HCT116 (cell line): ENCODE results near the gene ARHGEF25. TPM values are rescaled to one million over a fixed set of nuclear protein-coding genes. Genes with fewer than 3 reads are reported as not detected.
A peak's percentile ranks its signal among the peaks of the same experiment; 100 is the strongest.

Source experiments
- ATAC-seq: fragments of 200-7000 bp; cut with Tn5 transposase; 2 replicates; pipeline ENCODE4 v1.9.1; 2020; ENCODE audit warnings: mild to moderate bottlenecking, moderate library complexity
- BruUV-seq: library from RNA; stranded (reverse); fragments of 400-500 nt; replicated peaks from 2 replicates; lab custom pipeline; 2021; lab: Mats Ljungman, UMichigan
- CTCF ChIA-PET: fragments of 300-600 bp; sonication (Branson Sonifier 250); formaldehyde crosslinking; loops from one replicate; lab custom pipeline; 2021; ENCODE audit warnings: antibody characterized with exemption; lab: Charles Lee
- POLR2A ChIA-PET: fragments of 300-600, 350-600 bp; sonication (Branson Sonifier 250); formaldehyde crosslinking; loops from one replicate; lab custom pipeline; 2021; ENCODE audit warnings: antibody characterized with exemption; lab: Charles Lee
- RAD21 ChIA-PET, 2 experiments: fragments of 300-600 bp; sonication (Branson Sonifier 250); formaldehyde crosslinking; loops; one replicate each; lab custom pipeline; 2023; ENCODE audit warnings: low total read pairs in 2 of 2; ENCODE audit not compliant: uncharacterized antibody in 2 of 2, unreplicated experiment in 2 of 2, low non-redundant PET in 1 of 2; lab: Charles Lee
- DNase-seq: peaks from one replicate; pipeline ENCODE4 v3.0.0-alpha.2; 2010; ENCODE audit warnings: low read depth, low spot score
- H2AFZ ChIP-seq: fragments of 200-600 bp; shearing (Covaris generic), sonication (generic); 2 replicates; pipeline ENCODE4 v1.6.1; 2017; ENCODE audit warnings: low read depth, mixed run types, mixed read lengths, antibody characterized with exemption, low read length; ENCODE audit not compliant: poor library complexity, severe bottlenecking
- H3K27ac ChIP-seq: 2 replicates; pipeline ENCODE4 v1.5.1; 2012; ENCODE audit warnings: low read depth, low read length
- H3K27me3 ChIP-seq: fragments of 200-600 bp; sonication (generic); 2 replicates; pipeline ENCODE4 v1.6.1; 2016; ENCODE audit warnings: mixed run types, low read length, mixed read lengths; ENCODE audit not compliant: insufficient read depth
- H3K36me3 ChIP-seq, 2 experiments: fragments of 200-500 bp in 1 of 2; fragments of 200-600 bp in 1 of 2; sonication (Bioruptor generic) in 1 of 2; sonication (generic) in 1 of 2; 2 replicates each; pipeline versions ENCODE4 v1.5.1 to v1.6.1; 2014 to 2016; ENCODE audit warnings: low read length in 2 of 2, inconsistent platforms in 1 of 2, mixed read lengths in 1 of 2, mixed run types in 1 of 2; ENCODE audit not compliant: insufficient read depth in 2 of 2, control insufficient read depth in 1 of 2
- H3K4me1 ChIP-seq, 2 experiments: fragments of 200-600 bp in 1 of 2; sonication (generic) in 1 of 2; 2 replicates each; pipeline versions ENCODE4 v1.5.1 to v1.6.1; 2012 to 2017; ENCODE audit warnings: low read length in 2 of 2, inconsistent platforms in 1 of 2, mild to moderate bottlenecking in 1 of 2, mixed read lengths in 1 of 2, mixed run types in 1 of 2, moderate library complexity in 1 of 2; ENCODE audit not compliant: insufficient read depth in 2 of 2, control insufficient read depth in 1 of 2
- H3K4me2 ChIP-seq: fragments of 200-600 bp; sonication (generic); 2 replicates; pipeline ENCODE4 v1.6.1; 2017; ENCODE audit warnings: mixed run types, low read length, mixed read lengths
- H3K4me3 ChIP-seq, 2 experiments: fragments of 200-600 bp in 1 of 2; sonication (generic) in 1 of 2; replicated peaks in 1 of 2; 2 replicates each; pipeline ENCODE4 v1.5.1; 2011 to 2016; ENCODE audit warnings: low read length in 2 of 2, control low read depth in 1 of 2, low read depth in 1 of 2, mild to moderate bottlenecking in 1 of 2, mixed read lengths in 1 of 2, mixed run types in 1 of 2
- H3K79me2 ChIP-seq: fragments of 200-600 bp; sonication (generic); 2 replicates; pipeline ENCODE4 v1.6.1; 2017; ENCODE audit warnings: mild to moderate bottlenecking, mixed run types, low read length, moderate library complexity, mixed read lengths; ENCODE audit not compliant: insufficient read depth
- H3K9ac ChIP-seq: fragments of 200-600 bp; sonication (generic); 2 replicates; pipeline ENCODE4 v1.6.1; 2016; ENCODE audit warnings: low read length, mixed read lengths
- H3K9me2 ChIP-seq: fragments of 200-600 bp; sonication (generic), shearing (Covaris generic); 2 replicates; pipeline ENCODE4 v1.6.1; 2017; ENCODE audit warnings: mixed run types, mild to moderate bottlenecking, moderate library complexity; ENCODE audit not compliant: insufficient read depth
- H3K9me3 ChIP-seq, 2 experiments: fragments of 200-500 bp in 1 of 2; fragments of 200-600 bp in 1 of 2; sonication (Bioruptor generic) in 1 of 2; sonication (generic) in 1 of 2; 2 replicates each; pipeline ENCODE4 v1.6.1; 2014 to 2017; ENCODE audit warnings: low read length in 2 of 2, mixed read lengths in 2 of 2, inconsistent platforms in 1 of 2, low read depth in 1 of 2, mild to moderate bottlenecking in 1 of 2, mixed run types in 1 of 2, moderate library complexity in 1 of 2; ENCODE audit not compliant: control insufficient read depth in 1 of 2, insufficient read depth in 1 of 2
- H4K20me1 ChIP-seq: fragments of 200-600 bp; sonication (generic), shearing (Covaris generic); 2 replicates; pipeline ENCODE4 v1.6.1; 2017; ENCODE audit warnings: mixed run types, mild to moderate bottlenecking, moderate library complexity; ENCODE audit not compliant: insufficient read depth
- CBX3 ChIP-seq: IDR thresholded peaks from 2 replicates; pipeline ENCODE4 v1.6.1; 2012; ENCODE audit warnings: low read depth
- CEBPB ChIP-seq: IDR thresholded peaks from 2 replicates; pipeline ENCODE4 v1.6.1; 2012; ENCODE audit warnings: low read depth
- EGR1 ChIP-seq: IDR thresholded peaks from 2 replicates; pipeline ENCODE4 v1.6.1; 2012; ENCODE audit warnings: low read depth
- ELF1 ChIP-seq: IDR thresholded peaks from 2 replicates; pipeline ENCODE4 v1.6.1; 2012; ENCODE audit warnings: low read depth, borderline replicate concordance
- EZH2phosphoT487 ChIP-seq: fragments of 200-600 bp; IDR thresholded peaks from 2 replicates; pipeline ENCODE4 v1.6.1; 2018; ENCODE audit warnings: antibody characterized with exemption, borderline replicate concordance
- FOSL1 ChIP-seq: IDR thresholded peaks from 2 replicates; pipeline ENCODE4 v1.6.1; 2012; ENCODE audit warnings: low read depth
- JUND ChIP-seq: IDR thresholded peaks from 2 replicates; pipeline ENCODE4 v1.6.1; 2012
- MAX ChIP-seq: IDR thresholded peaks from 2 replicates; pipeline ENCODE4 v1.6.1; 2012
- POLR2AphosphoS5 ChIP-seq: IDR thresholded peaks from 2 replicates; pipeline ENCODE4 v1.6.1; 2011; ENCODE audit warnings: mild to moderate bottlenecking, low read depth, low read length, moderate library complexity
- RAD21 ChIP-seq: IDR thresholded peaks from 2 replicates; pipeline ENCODE4 v1.6.1; 2012; ENCODE audit warnings: low read depth, mild to moderate bottlenecking
- SIN3A ChIP-seq: IDR thresholded peaks from 2 replicates; pipeline ENCODE4 v1.6.1; 2012; ENCODE audit warnings: low read depth
- SP1 ChIP-seq: IDR thresholded peaks from 2 replicates; pipeline ENCODE4 v1.6.1; 2012; ENCODE audit warnings: low read depth
- SRF ChIP-seq: IDR thresholded peaks from 2 replicates; pipeline ENCODE4 v1.6.1; 2012; ENCODE audit warnings: low read depth
- TCF7L2 ChIP-seq: IDR thresholded peaks from 2 replicates; pipeline ENCODE4 v1.7.0; 2011; ENCODE audit warnings: borderline replicate concordance, inconsistent platforms; ENCODE audit not compliant: insufficient read depth, insufficient read length; ENCODE audit errors: extremely low read depth
- YY1 ChIP-seq: IDR thresholded peaks from 2 replicates; pipeline ENCODE4 v1.6.1; 2011; ENCODE audit warnings: low read length, low read depth, moderate library complexity, mild to moderate bottlenecking; ENCODE audit not compliant: insufficient replicate concordance; ENCODE audit errors: extremely low read depth
- ZFX ChIP-seq: fragments of 450-650 bp; IDR thresholded peaks from 2 replicates; pipeline ENCODE4 v1.6.1; 2017
- ZNF274 ChIP-seq: fragments of 200-500 bp; sonication (Bioruptor generic); IDR thresholded peaks from 2 replicates; pipeline ENCODE4 v1.6.1; 2014; ENCODE audit warnings: mild to moderate bottlenecking, low read depth, low read length, inconsistent platforms
- intact Hi-C: fragments of 100-400 bp; cut with micrococcal nuclease; formaldehyde crosslinking; loops from 2 replicates; pipeline ENCODE4 v1.10.0; 2022
- total RNA-seq: library from RNA; stranded (reverse); gene quantifications from one replicate; pipeline ENCODE4 v1.2.1, GENCODE V29; 2021; ENCODE audit not compliant: unreplicated experiment
- TF ChIP-seq, protein P1 (sequence below): IDR thresholded peaks from 2 replicates; pipeline ENCODE4 v1.6.1; 2011; ENCODE audit warnings: mild to moderate bottlenecking, low read length, moderate library complexity; ENCODE audit not compliant: insufficient replicate concordance; ENCODE audit errors: extremely low read depth
- TF ChIP-seq, protein P2 (sequence below), 3 experiments: fragments of 200-600 bp in 1 of 3; sonication (generic) in 1 of 3; IDR thresholded peaks in 2 of 3; conservative IDR thresholded peaks in 1 of 3; 2 replicates each; pipeline ENCODE4 v1.5.1; 2012 to 2017; ENCODE audit warnings: low read depth in 2 of 3, low read length in 2 of 3, antibody characterized with exemption in 1 of 3, borderline replicate concordance in 1 of 3, control low read depth in 1 of 3, mild to moderate bottlenecking in 1 of 3, mixed read lengths in 1 of 3, mixed run types in 1 of 3, moderate library complexity in 1 of 3; ENCODE audit not compliant: insufficient read depth in 1 of 3
- TF ChIP-seq, protein P3 (sequence below): IDR thresholded peaks from 2 replicates; pipeline ENCODE4 v1.6.1; 2012

The ARHGEF25 gene
- total RNA-seq, 1 experiment from 2014 or later, result 3.6 TPM

DNA sequence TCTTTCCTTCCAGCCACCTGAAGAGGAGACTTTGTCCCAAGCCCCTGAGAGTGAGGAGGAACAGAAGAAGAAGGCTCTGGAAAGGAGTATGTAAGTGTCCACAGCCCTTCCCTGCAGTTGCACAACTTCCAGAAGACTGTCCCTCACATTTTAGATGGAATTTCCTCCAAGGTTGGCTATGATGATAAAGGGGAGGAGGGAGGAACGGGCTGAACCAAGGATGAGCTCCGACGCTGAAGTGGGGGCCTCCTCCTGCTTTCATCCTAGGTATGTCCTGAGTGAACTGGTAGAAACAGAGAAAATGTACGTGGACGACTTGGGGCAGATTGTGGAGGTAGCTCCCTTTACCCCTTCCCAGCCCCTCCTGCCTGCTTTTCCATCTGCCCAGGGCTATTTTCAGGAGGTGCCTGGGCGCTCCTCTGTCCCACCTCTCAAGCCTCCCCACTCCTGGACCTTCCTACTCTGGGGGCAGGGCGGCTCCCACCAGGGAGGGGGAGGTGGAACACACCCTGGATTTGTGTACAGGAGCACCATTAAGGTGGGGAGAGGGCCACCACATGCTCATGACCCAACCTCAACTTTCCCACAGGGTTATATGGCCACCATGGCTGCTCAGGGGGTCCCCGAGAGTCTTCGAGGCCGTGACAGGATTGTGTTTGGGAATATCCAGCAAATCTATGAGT lies 2.3 kb downstream of the ARHGEF25 start:
- RAD21 ChIA-PET, result no interaction called here

More for the DNA sequence above, 2.3 kb downstream of the ARHGEF25 start:
- POLR2A ChIA-PET, result no interaction called here
- Histone ChIP-seq H3K9me2 (no peaks in the 10 kb centered on the region), H3K9ac (no peak overlapping the region), H3K79me2 (no peaks in the 10 kb centered on the region), H2AFZ (no peak overlapping the region), H3K36me3 (no peaks in the 10 kb centered on the region), H3K27ac (no peak overlapping the region), H3K4me3 (no peak overlapping the region), H4K20me1 (no peaks in the 10 kb centered on the region), H3K27me3 (no peaks in the 10 kb centered on the region), H3K4me1 (peaks cover 0 to 9% of the 10 kb centered on the region in 2 experiments; a peak in 1 of 4 replicates), H3K9me3 (no peaks in the 10 kb centered on the region), H3K4me2 (0 out of 2 replicates have a peak overlapping the region, but pooled peaks have one; percentile 7)
- ATAC-seq (no peak), DNase-seq (no peak)
- CTCF ChIA-PET, result interaction anchor here (1.7 kb wide), 1 partner anchor 30 kb away, joined by 4 read pairs; no protein-coding TSS in a partner anchor
- intact Hi-C loops, result no loop called here
- no peak for TF ChIP-seq SIN3A
- TF ChIP-seq, protein P1, sequence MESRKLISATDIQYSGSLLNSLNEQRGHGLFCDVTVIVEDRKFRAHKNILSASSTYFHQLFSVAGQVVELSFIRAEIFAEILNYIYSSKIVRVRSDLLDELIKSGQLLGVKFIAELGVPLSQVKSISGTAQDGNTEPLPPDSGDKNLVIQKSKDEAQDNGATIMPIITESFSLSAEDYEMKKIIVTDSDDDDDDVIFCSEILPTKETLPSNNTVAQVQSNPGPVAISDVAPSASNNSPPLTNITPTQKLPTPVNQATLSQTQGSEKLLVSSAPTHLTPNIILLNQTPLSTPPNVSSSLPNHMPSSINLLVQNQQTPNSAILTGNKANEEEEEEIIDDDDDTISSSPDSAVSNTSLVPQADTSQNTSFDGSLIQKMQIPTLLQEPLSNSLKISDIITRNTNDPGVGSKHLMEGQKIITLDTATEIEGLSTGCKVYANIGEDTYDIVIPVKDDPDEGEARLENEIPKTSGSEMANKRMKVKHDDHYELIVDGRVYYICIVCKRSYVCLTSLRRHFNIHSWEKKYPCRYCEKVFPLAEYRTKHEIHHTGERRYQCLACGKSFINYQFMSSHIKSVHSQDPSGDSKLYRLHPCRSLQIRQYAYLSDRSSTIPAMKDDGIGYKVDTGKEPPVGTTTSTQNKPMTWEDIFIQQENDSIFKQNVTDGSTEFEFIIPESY, result no peak
- TF ChIP-seq MAX, result no peak
- TF ChIP-seq TCF7L2, result no peak
- TF ChIP-seq EGR1, result no peak
- no peak for TF ChIP-seq POLR2AphosphoS5
- TF ChIP-seq CBX3, result no peak
- no peak for TF ChIP-seq YY1
- no peak for TF ChIP-seq FOSL1
- TF ChIP-seq ZFX, result no peak
- no peak for TF ChIP-seq ZNF274
- no peak for TF ChIP-seq CEBPB
- TF ChIP-seq JUND, result no peak
- TF ChIP-seq RAD21, result no peak
- TF ChIP-seq, protein P2, sequence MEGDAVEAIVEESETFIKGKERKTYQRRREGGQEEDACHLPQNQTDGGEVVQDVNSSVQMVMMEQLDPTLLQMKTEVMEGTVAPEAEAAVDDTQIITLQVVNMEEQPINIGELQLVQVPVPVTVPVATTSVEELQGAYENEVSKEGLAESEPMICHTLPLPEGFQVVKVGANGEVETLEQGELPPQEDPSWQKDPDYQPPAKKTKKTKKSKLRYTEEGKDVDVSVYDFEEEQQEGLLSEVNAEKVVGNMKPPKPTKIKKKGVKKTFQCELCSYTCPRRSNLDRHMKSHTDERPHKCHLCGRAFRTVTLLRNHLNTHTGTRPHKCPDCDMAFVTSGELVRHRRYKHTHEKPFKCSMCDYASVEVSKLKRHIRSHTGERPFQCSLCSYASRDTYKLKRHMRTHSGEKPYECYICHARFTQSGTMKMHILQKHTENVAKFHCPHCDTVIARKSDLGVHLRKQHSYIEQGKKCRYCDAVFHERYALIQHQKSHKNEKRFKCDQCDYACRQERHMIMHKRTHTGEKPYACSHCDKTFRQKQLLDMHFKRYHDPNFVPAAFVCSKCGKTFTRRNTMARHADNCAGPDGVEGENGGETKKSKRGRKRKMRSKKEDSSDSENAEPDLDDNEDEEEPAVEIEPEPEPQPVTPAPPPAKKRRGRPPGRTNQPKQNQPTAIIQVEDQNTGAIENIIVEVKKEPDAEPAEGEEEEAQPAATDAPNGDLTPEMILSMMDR (IDR thresholded peaks at IDR 0.05 in 2 of 3, conservative IDR thresholded peaks at IDR 0.05 in 1 of 3; ENCODE audit: borderline replicate concordance in 1 of 3, insufficient read depth in 1 of 3, low read depth in 2 of 3, low read length in 2 of 3), result no peak
- no peak for TF ChIP-seq SP1
- TF ChIP-seq EZH2phosphoT487, result no peak
- TF ChIP-seq, protein P3, sequence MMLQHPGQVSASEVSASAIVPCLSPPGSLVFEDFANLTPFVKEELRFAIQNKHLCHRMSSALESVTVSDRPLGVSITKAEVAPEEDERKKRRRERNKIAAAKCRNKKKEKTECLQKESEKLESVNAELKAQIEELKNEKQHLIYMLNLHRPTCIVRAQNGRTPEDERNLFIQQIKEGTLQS, result no peak
- TF ChIP-seq ELF1, result no peak
- TF ChIP-seq SRF, result no peak
- no TSS peak for BruUV-seq
